Body of pancreas (tissue), 4 donors: Measurements from ENCODE around the gene PDHX. TPM values are rescaled to one million over a fixed set of nuclear protein-coding genes. Genes with fewer than 3 reads are reported as not detected.

ENCODE experiments used
- ATAC-seq: fragments of 150-250 bp; one replicate; pipeline ENCODE4 v1.9.1; 2016
- DNase-seq, 4 donors: peaks; one replicate each; pipeline ENCODE4 v3.0.0-alpha.2; 2019
- H3K27ac ChIP-seq, 4 donors: fragments of 200-600 bp; sonication (generic); 1 replicate in 3 of 4; 2 replicates in 1 of 4; pipeline versions ENCODE4 v1.5.1 to v1.6.1; 2016 to 2019; ENCODE audit warnings: mild to moderate bottlenecking in 1 of 4, mixed read lengths in 1 of 4, moderate library complexity in 1 of 4
- H3K27me3 ChIP-seq, 2 donors: fragments of 200-600 bp; sonication (generic); one replicate each; pipeline ENCODE4 v1.6.0; 2016; ENCODE audit warnings: mild to moderate bottlenecking in 1 of 2
- H3K36me3 ChIP-seq, 2 donors: fragments of 200-600 bp; sonication (generic); replicated peaks in 1 of 2; 2 replicates each; pipeline ENCODE4 v1.5.1; 2016; ENCODE audit warnings: low read depth in 2 of 2; ENCODE audit not compliant: insufficient read depth in 1 of 2
- H3K4me1 ChIP-seq: fragments of 200-600 bp; sonication (generic); one replicate; pipeline ENCODE4 v1.6.0; 2016
- H3K4me3 ChIP-seq, 2 donors: fragments of 200-600 bp; sonication (generic); 1 replicate in 1 of 2; 2 replicates in 1 of 2; pipeline ENCODE4 v1.5.1; 2016 to 2019
- H3K9me3 ChIP-seq, 3 donors: fragments of 200-600 bp; sonication (generic); 1 replicate in 2 of 3; 2 replicates in 1 of 3; pipeline ENCODE4 v1.5.1; 2016
- POLR2A ChIP-seq, 3 donors: fragments of 450-650 bp; IDR thresholded peaks; one replicate each; pipeline ENCODE4 v1.6.1; 2016; ENCODE audit warnings: antibody characterized with exemption in 3 of 3, mild to moderate bottlenecking in 2 of 3
- WGBS, 2 donors: methylation state at CpG; one replicate each; pipeline ENCODE4 v1.1.5; 2017; 5-methylcytosine and 5-hydroxymethylcytosine counted together
- intact Hi-C: fragments of 100-400 bp; cut with DNase I; formaldehyde crosslinking; loops from one replicate; pipeline ENCODE4 v1.15.1; 2023
- total RNA-seq, 2 donors: library from RNA; depleted of rRNA; stranded (reverse); fragments of >200 nt; gene quantifications; one replicate each; pipeline ENCODE4 v1.1.0, GENCODE V29; 2016
- TF ChIP-seq, protein P1 (sequence below), 7 experiments: fragments of 450-650 bp in 4 of 7; fragments of 200-600 bp in 3 of 7; sonication (generic) in 3 of 7; IDR thresholded peaks; one replicate each; pipeline ENCODE4 v1.5.1; 2016 to 2019; ENCODE audit warnings: antibody characterized with exemption in 7 of 7

PDHX gene
- total RNA-seq, 2 donors from 2014 or later: 10.4 to 51.4 TPM

DNA sequence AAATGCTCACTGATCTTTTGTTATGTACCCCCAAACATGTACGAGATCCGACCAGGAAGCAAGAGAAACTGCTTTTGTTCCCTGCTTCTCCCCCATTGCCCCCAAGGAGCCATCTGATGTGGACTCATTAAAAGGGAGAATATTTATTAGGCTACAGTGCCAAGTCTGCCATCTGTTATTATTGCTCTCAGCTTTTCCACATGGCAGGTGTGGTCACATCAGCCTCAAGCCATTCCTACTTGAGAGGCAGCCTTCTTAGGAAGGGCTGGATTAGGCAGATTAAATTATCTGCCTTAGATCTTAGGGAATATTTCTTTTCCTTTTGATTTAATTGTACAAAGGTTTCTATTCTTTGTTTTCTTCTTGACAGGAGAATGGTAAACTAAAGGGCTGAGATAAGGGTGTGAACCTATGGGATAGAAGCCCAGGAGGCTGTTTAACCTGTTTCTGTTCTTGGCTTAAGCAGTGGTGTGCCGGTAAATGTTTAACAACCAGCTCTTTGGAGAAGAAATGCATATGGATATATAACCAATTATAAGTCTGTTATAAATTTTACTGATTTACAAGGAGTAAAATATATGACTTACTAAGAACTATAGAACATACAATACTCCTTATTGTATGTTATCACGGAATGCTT is 88.8 kb downstream of the PDHX start:
- Histone ChIP-seq H3K9me3 (no peaks in the 10 kb centered on the region), H3K27me3 (no peaks in the 10 kb centered on the region), H3K4me1 (peaks cover 72% of the 10 kb centered on the region), H3K36me3 (no peaks in the 10 kb centered on the region), H3K4me3 (no peak overlapping the region), H3K27ac (peak overlapping the region; percentile 66 to 88 (median 86))
- DNase-seq (peak; percentile 62 to 82 (median 74)), ATAC-seq (peak; percentile 72)
- 22 to 24% methylated on average over 4 of the region's 4 CpGs for WGBS, 2 donors
- intact Hi-C loops: no loop called here
- no peak for TF ChIP-seq POLR2A (IDR thresholded peaks at IDR 0.05)
- TF ChIP-seq, protein P1, sequence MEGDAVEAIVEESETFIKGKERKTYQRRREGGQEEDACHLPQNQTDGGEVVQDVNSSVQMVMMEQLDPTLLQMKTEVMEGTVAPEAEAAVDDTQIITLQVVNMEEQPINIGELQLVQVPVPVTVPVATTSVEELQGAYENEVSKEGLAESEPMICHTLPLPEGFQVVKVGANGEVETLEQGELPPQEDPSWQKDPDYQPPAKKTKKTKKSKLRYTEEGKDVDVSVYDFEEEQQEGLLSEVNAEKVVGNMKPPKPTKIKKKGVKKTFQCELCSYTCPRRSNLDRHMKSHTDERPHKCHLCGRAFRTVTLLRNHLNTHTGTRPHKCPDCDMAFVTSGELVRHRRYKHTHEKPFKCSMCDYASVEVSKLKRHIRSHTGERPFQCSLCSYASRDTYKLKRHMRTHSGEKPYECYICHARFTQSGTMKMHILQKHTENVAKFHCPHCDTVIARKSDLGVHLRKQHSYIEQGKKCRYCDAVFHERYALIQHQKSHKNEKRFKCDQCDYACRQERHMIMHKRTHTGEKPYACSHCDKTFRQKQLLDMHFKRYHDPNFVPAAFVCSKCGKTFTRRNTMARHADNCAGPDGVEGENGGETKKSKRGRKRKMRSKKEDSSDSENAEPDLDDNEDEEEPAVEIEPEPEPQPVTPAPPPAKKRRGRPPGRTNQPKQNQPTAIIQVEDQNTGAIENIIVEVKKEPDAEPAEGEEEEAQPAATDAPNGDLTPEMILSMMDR (IDR thresholded peaks at IDR 0.05): no peak

DNA sequence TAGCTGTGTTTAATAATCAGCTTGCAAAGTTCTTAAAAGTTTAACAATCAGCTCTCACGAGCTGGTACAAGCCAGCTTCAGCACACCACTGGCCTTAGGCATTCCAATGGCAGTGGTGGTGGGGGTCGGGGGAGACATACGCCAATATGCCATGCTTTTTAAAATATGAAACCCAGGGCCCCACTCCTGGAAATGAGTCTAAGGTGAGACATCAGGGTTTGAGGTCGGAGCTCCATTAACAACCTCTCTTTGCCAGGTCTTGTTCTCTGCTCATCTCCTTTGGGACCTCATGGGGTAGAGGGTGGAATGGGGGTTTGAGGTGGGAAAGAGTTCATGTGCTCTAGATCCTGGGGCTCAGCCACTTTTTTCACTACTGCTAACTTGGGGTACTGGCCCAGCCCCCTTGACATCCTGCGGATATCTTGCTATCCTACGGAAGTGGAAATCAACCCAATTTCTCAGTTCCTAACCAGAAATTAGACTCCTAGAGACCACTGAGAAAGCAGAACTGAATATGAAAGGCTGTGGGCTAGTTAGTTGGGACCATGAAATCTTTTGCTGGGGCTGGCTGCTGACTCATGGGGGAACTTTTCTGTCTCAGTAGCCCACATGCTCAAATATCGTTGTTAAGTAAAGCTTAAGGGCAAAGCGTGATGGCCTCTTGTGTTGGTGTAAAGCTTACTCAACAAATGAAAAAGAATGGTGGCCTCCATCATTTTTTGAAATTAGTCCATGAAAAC is 90.1 kb downstream of the PDHX start:
- WGBS, 2 donors: 66 to 70% methylated on average over 8 of the region's 8 CpGs
- H3K27me3 ChIP-seq: no peaks in the 10 kb centered on the region
- peak overlapping the region; percentile 66 to 88 (median 86) for H3K27ac ChIP-seq
- DNase-seq (no peak), ATAC-seq (no peak)
- TF ChIP-seq POLR2A (IDR thresholded peaks at IDR 0.05): no peak
- TF ChIP-seq, protein P1 (IDR thresholded peaks at IDR 0.05): no peak
- H3K9me3 ChIP-seq: no peaks in the 10 kb centered on the region
- H3K36me3 ChIP-seq: no peaks in the 10 kb centered on the region
- peaks cover 84% of the 10 kb centered on the region for H3K4me1 ChIP-seq
- intact Hi-C loops: no loop called here
- H3K4me3 ChIP-seq: no peak overlapping the region

DNA sequence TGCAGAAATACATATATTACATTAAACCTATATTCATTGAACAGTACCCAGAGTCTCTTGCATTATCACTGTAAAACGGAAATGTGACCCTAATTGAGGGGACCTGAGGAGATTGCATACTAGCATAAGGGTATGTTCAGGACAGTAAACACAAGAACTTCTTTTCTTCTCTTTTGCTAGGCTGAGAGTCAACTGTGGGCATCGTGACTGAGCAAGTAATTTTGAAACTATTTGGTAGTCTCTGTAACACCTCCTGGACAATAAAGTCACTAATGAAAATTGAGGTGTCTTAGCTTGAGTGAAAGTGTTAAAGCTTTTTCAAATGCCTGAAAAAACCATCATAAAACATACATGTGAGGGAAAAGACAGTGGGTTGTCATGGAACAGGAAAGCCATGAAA is 90.9 kb downstream of the PDHX start:
- DNase-seq (no peak), ATAC-seq (no peak)
- no peaks in the 10 kb centered on the region for H3K9me3 ChIP-seq
- no peaks in the 10 kb centered on the region for H3K27me3 ChIP-seq
- TF ChIP-seq, protein P1 (IDR thresholded peaks at IDR 0.05): no peak
- TF ChIP-seq POLR2A (IDR thresholded peaks at IDR 0.05): no peak
- intact Hi-C loops: no loop called here
- WGBS, 2 donors: 59 to 87% methylated on average over 2 of the region's 2 CpGs
- H3K27ac ChIP-seq: peak overlapping the region in 1 of 4 donors; percentile 88
- H3K36me3 ChIP-seq: no peaks in the 10 kb centered on the region
- no peak overlapping the region for H3K4me3 ChIP-seq
- peaks cover 86% of the 10 kb centered on the region for H3K4me1 ChIP-seq

DNA sequence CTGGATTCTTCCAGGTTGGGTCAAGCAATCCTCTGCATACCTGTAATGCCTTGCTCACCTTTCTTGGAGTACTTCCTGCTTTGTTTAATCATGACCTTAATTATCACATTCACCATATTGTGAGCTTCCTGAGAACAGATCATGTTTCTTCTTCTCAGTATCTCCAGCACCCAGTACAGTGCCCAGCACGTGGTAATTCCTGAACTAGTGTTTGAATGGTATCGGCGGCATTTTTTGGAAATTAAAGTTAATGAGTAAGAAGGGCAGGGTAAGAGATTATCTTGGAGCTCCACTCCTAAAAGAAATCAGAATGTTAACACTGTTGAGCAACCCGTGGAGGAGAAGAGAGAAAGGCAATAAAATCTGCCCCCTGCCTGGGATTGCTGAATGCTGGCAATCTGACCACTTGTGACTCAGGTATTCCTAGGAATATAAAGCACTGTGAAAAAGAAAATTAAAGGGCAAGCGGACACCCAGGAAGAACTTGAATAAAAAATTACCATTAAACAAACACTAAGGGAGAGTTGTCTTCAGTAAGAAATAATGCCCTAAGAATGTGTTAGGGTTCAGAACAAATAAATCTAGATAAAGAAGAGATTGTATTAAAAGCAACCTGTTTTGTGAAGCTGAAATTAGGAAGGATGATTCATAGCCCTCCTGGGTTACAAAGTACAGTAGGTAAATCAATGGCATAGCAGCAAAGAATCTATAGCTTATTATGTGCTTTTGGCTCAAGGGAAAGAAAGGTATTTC is 92.9 kb downstream of the PDHX start:
- Histone ChIP-seq H3K9me3 (no peaks in the 10 kb centered on the region), H3K27me3 (no peaks in the 10 kb centered on the region), H3K4me3 (no peak overlapping the region), H3K36me3 (no peaks in the 10 kb centered on the region), H3K27ac (peak overlapping the region; percentile 20 to 88 (median 55)), H3K4me1 (peaks cover 86% of the 10 kb centered on the region)
- 15 to 23% methylated on average over 5 of the region's 5 CpGs for WGBS, 2 donors
- intact Hi-C loops: no loop called here
- DNase-seq: peak; percentile 64 to 85 (median 70)
- no peak for TF ChIP-seq POLR2A (IDR thresholded peaks at IDR 0.05)
- TF ChIP-seq, protein P1 (IDR thresholded peaks at IDR 0.05): peak in 4 of 7 experiments; percentile 19 to 47 (median 26)
- peak; percentile 87 for ATAC-seq
